ENCODE measurements around the gene ZC3H12D. TPM values are rescaled to one million over a fixed set of nuclear protein-coding genes. Genes with fewer than 3 reads are reported as not detected.

Gene ZC3H12D
- total and polyA plus RNA-seq, 5 donors from 2014 or later = 7.1 to 251 (median 9.2) TPM

DNA sequence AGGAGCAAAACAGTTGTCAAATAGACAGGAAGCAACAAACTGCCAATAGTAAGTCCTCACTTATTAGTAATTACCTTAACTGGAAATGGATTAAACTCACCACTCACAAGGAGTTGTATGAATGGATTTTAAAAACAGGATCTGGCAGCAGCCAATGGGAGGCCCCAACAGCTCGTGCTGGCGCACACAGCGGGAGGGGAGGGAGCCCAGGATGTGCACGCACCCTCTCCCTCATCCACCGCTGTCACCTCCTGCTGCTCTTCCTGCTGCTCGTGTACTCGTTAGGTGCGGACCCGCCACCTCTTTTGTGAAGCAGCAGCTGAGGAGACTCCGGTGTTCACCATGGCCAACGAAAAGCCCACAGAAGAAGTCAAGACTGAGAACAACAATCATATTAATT lies 84.8 kb downstream of the ZC3H12D start, which contains the start of gene SUMO4:
Gene SUMO4 (plus strand): TSS at position 213 of the 400 bp plus-strand sequence. CDS start 130 bp downstream, at position 343.
- H3K9me3 Mint-ChIP-seq = no peaks in the 10 kb centered on the region
- ATAC-seq (ENCODE audit: low read depth in 2 of 2) (no peak), DNase-seq (no peak)
- H3K27me3 Mint-ChIP-seq = no peaks in the 10 kb centered on the region
- Histone ChIP-seq H3K27ac (ENCODE audit: insufficient read depth, low read length, poor library complexity, severe bottlenecking) (no peak within 1 kb of the TSS), H3K27me3 (ENCODE audit: control insufficient read depth, insufficient read depth, low read length) (no peaks in the 10 kb centered on the region), H3K36me3 (ENCODE audit: control insufficient read depth, insufficient read depth, low read length) (peaks cover 68% of the 10 kb centered on the region), H3K4me3 (ENCODE audit: low read depth, low read length) (no peak within 1 kb of the TSS), H3K4me1 (ENCODE audit: control insufficient read depth, insufficient read depth, low read length, poor library complexity, severe bottlenecking) (no peaks in the 10 kb centered on the region), H3K9me3 (ENCODE audit: control insufficient read depth in 2 of 2, low read length in 2 of 2) (no peaks in the 10 kb centered on the region)
- peaks cover 66% of the 10 kb centered on the region for H3K36me3 Mint-ChIP-seq
- peaks cover 30 to 44% (median 36%) of the 10 kb centered on the region in 4 donors for H3K4me1 Mint-ChIP-seq
- no peak within 1 kb of the TSS for H3K4me3 Mint-ChIP-seq
- H3K27ac Mint-ChIP-seq = no peak within 1 kb of the TSS

DNA sequence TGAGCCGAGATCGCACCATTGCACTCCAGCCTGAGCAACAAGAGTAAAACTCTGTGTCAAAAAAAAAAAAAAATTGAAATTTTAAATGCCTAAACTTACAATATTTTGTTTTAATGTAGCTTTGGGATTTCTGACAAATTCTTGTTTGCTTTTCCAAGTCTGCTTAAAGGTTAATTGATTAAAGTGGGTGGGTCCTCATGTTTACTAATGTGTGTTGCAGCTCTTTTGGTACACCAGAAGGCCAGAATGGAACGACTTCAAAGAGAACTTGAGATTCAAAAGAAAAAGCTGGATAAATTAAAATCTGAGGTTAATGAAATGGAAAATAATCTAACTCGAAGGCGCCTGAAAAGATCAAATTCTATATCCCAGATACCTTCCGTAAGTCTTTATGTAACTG lies 87.4 kb downstream of the ZC3H12D start:
- no peaks in the 10 kb centered on the region for H3K9me3 Mint-ChIP-seq
- H3K27me3 Mint-ChIP-seq = no peaks in the 10 kb centered on the region
- Histone ChIP-seq H3K4me3 (ENCODE audit: low read depth, low read length) (no peak overlapping the region), H3K4me1 (ENCODE audit: control insufficient read depth, insufficient read depth, low read length, poor library complexity, severe bottlenecking) (peaks cover 23% of the 10 kb centered on the region), H3K27me3 (ENCODE audit: control insufficient read depth, insufficient read depth, low read length) (no peaks in the 10 kb centered on the region), H3K9me3 (ENCODE audit: control insufficient read depth in 2 of 2, low read length in 2 of 2) (no peaks in the 10 kb centered on the region), H3K27ac (ENCODE audit: insufficient read depth, low read length, poor library complexity, severe bottlenecking) (no peak overlapping the region), H3K36me3 (ENCODE audit: control insufficient read depth, insufficient read depth, low read length) (peaks cover 53% of the 10 kb centered on the region)
- DNase-seq (no peak), ATAC-seq (ENCODE audit: low read depth in 2 of 2) (no peak)
- H3K4me1 Mint-ChIP-seq = peaks cover 51 to 59% (median 51%) of the 10 kb centered on the region in 4 donors
- H3K36me3 Mint-ChIP-seq = peaks cover 61% of the 10 kb centered on the region
- peak overlapping the region in 1 of 4 donors; percentile 30 for H3K4me3 Mint-ChIP-seq
- peak overlapping the region in 1 of 3 donors; percentile 12 for H3K27ac Mint-ChIP-seq

Other genes starting within 250 kb of the ZC3H12D start
- gene TAB2, start 167.3 kb downstream of the ZC3H12D start, total RNA-seq = 180 TPM
- gene TAB2, start 167.3 kb downstream of the ZC3H12D start, polyA plus RNA-seq = 10 to 100 TPM; 21.6 to 26.8 (median 22.0) TPM
- gene SUMO4, start 84.8 kb downstream of the ZC3H12D start, total RNA-seq = 9.0 TPM
- gene SUMO4, start 84.8 kb downstream of the ZC3H12D start, polyA plus RNA-seq = 1 to 10 TPM in 2 of 4 donors, under 1 TPM in 2; 0.38 to 1.6 (median 0.93) TPM
- 40.8 TPM for gene PPIL4, start 61.0 kb upstream of the ZC3H12D start, total RNA-seq
- 10 to 100 TPM; 10.0 to 13.3 (median 12.0) TPM for gene PPIL4, start 61.0 kb upstream of the ZC3H12D start, polyA plus RNA-seq
- 29.1 TPM for gene GINM1, start 81.4 kb upstream of the ZC3H12D start, total RNA-seq
- 10 to 100 TPM; 24.0 to 29.9 (median 26.4) TPM for gene GINM1, start 81.4 kb upstream of the ZC3H12D start, polyA plus RNA-seq
- 22.9 TPM for gene KATNA1, start 163.7 kb upstream of the ZC3H12D start, total RNA-seq
- 10 to 100 TPM; 26.3 to 35.5 (median 32.0) TPM for gene KATNA1, start 163.7 kb upstream of the ZC3H12D start, polyA plus RNA-seq
- gene LATS1, start 233.1 kb upstream of the ZC3H12D start, total RNA-seq = 40.9 TPM
- 10 to 100 TPM in 3 of 4 donors, 1 to 10 TPM in 1; 8.9 to 12.4 (median 12.1) TPM for gene LATS1, start 233.1 kb upstream of the ZC3H12D start, polyA plus RNA-seq

All from CD4-positive, CD25-positive, alpha-beta regulatory T cell (primary cell).